DMS 273 treated with DMSO at 0.1 percent for 48 hours (cell line): ENCODE measurements around the gene SLC27A4.
A peak's percentile ranks its signal among the peaks of the same experiment; 100 is the strongest.
"Not testable (repeated sequence)": the region's sequence is repeated elsewhere in the genome, so short reads cannot be mapped to it uniquely, and the experiment has no call there.

Experiments used
- DNase-seq: peaks from one replicate; lab custom pipeline; 2025; lab: John Stamatoyannopoulos, UW

Gene SLC27A4

DNA sequence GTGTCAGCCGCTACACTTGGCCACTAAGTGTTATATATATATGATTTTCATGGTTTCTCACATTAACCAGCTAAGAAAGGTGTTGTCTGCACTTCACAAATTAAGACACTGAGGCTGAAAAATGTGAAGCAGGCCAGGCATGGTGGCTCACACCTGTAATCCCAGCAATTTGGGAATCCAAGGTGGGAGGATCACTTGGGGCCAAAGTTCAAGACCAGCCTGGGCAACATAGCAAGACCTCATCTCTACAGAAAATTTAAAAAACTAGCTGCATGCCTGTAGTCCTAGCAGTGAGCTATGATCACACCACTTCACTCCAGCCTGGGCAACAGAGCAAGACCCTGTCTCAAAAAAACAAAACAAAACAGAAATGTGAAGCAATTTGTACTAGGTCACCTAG is 15.9 kb upstream of the SLC27A4 start:
- DNase-seq: no peak

DNA sequence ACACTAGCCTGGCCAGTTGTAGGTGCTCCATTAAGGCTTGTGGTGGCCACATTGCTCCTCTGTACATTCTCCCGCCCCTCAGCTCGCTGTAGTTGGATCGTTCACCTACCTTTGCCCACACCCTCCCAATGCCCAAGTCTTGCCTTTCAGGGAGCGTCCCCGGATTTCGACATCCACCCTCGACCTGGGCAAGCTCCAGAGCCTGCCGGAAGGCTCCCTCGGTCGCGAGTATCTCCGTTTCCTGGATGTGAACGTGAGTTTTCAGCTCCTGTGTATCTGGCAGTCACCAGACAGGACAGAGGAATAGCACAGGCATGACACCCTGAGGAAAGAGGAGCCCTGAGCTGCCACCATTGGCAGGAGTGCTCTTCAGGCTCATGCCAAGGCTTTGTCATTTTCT is 14.7 kb upstream of the SLC27A4 start:
- no peak for DNase-seq

- DNase-seq: no peak
Observed at GRCh38 chr9:128333451-128333869, 6.9 kb upstream of the SLC27A4 start.

- DNase-seq: no peak
Observed at GRCh38 chr9:128335161-128335560, 5.2 kb upstream of the SLC27A4 start.

- no peak for DNase-seq
Observed at GRCh38 chr9:128335914-128336313, 4.4 kb upstream of the SLC27A4 start.

DNA sequence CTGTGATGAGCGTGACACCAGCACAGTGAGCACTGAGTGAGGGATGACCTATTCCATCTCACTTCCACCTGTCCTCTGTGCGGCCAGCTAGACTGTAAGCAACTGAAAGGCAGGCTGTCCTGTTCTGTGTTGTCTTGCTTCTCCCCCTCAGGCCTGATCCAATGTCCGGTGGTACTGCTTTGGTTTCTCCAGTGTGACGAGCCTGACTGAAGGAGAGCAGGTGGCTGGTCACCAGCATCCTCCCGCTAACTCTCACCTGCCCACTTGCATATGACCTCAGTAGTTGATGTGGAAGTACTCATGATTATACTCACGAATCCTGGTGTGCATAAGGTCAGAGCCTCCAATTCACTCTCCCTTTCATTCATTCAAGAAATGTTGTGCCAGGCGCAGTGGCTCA is 2.4 kb upstream of the SLC27A4 start:
- no peak for DNase-seq

- not testable (repeated sequence) for DNase-seq
Observed at GRCh38 chr9:128338852-128339614, 1.3 kb upstream of the SLC27A4 start.

DNA sequence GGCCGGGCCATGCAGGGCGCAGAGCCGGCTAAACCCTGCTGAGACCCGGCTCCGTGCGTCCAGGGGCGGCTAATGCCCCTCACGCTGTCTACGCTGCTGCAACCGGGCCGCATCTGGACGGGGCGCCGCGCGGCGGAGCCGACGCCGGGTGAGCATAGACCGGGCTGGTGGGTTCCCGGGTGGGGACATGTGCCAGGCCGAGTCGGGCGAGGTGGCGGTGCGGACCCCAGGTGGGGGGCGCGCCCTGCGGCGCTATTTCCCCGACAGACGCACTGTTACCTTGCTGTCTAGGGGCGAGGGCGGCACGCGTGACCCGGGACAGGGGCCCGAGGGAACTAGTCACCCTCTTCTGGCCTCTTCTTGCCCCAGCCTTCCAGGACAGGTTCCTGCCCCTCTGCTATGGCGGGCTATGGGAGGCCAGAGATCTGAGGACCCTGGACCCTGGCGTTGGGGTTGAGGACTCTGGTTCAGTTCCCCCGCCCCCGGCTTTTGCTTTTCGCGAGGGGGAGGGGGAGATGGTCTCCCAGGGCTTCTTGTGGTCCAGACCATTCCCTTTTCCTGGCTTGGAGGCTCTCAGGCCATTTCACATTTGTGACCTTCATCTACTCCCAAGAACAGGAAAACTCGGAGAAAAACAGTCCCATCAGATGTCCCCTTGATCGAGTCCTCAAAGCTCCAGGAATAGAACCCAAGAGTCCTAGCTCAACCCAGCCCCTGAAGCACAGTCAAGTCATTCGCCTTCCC is 536 bp downstream of the SLC27A4 start:
- DNase-seq: no peak

DNA sequence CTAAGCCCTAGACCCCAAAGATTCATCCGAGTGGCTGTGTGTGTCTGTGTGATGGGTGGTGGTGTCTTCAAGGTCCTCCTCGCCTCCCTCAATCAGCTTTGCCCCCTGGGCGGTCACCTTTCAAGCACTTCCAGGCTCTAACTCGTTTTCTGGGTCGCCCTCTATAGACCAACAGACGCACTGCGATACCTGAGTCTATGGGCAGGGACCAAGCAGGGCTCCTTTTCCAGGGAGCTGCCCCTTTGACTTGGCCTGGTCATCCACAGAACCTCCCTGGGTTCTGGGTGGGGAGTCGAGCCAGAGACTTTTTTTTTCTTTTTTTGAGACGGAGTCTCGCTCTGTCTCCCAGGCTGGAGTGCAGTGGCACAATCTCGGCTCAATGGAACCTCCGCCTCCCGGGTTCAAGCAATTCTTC is 1.1 kb downstream of the SLC27A4 start:
- DNase-seq: peak; percentile 37

GRCh38 chr9:128342971-128343680 is 2.8 kb downstream of the SLC27A4 start:
- no peak for DNase-seq

DNA sequence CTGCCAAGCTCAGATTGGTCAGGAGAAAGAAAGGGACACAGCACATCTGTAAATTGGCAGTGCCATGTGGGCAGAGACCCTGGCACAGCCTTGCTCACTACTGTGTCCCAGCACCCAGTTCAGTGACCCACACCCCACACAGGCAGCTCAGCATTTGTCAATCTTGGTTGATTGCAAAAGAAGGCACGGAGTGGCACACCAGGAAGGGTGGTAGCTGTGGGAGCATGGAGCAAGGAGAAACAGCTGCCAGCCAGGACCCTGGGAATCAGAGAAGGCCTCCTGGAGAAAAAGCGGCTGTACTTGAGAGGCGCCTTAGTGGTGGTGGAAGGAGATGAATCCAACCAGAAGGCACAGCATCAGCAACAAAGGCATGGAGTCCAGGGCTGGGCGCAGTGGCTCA is 3.5 kb downstream of the SLC27A4 start:
- DNase-seq: no peak

GRCh38 chr9:128344931-128345605 is 4.7 kb downstream of the SLC27A4 start:
- DNase-seq: no peak

- no peak for DNase-seq
Observed at GRCh38 chr9:128349125-128349524, 8.8 kb downstream of the SLC27A4 start.

DNA sequence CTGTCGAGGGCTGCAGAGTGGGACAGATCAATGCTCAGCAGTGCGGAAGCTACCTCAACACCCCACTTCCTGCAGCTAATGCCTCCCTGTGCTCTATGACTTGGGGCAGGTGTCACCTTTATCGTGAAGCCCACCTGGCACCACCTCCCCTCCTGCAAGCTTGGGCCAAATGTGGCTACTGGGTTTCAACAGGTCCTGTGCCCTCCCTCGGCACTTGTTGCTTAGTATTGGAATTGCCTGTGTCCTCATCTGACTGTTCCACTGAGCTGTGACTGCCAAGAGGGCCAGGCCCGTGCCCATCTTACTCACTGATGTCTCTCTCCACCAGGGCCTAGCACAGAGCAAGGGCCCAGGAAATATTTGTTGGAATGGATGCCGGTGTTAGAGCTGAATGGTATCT is 9.4 kb downstream of the SLC27A4 start:
- DNase-seq: no peak

DNA sequence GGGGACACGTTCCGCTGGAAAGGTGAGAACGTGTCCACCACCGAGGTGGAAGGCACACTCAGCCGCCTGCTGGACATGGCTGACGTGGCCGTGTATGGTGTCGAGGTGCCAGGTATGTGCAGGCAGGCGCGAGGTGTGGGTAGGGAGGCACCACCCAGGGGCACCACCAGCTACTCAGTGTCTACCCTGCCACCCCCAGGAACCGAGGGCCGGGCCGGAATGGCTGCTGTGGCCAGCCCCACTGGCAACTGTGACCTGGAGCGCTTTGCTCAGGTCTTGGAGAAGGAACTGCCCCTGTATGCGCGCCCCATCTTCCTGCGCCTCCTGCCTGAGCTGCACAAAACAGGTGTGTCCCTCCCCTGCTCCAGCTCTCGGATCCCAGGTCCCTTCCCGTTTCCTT is 15.1 kb downstream of the SLC27A4 start:
- DNase-seq: no peak

GRCh38 chr9:128358090-128358489 is 17.8 kb downstream of the SLC27A4 start:
- DNase-seq: no peak

DNA sequence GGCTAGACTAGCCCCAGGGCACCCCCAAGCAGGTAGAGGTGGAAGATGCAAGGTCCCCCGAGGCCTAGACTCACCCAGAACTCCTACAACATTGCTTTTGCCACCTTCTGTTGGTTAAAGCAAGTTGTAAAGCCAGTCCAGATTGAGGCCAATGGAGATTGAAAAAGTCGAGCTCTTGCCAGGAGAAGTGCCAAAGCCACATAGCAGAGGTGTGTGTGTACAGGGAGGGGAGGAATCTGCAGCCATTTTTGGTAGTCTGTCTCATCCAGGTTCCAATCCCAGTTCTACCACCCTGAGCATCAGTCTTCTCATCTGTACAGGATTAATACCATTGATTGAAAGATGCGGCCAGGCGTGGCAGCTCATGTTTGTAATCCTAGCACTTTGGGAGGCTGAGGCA is 18.5 kb downstream of the SLC27A4 start:
- no peak for DNase-seq

DNA sequence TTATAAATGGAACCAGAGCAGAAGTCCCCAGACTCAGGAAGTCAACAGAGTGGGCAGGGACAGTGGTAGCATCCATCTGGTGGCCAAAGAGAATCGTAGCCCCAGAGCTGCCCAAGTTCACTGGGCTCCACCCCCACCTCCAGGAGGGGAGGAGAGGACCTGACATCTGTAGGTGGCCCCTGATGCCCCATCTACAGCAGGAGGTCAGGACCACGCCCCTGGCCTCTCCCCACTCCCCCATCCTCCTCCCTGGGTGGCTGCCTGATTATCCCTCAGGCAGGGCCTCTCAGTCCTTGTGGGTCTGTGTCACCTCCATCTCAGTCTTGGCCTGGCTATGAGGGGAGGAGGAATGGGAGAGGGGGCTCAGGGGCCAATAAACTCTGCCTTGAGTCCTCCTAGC is 20.5 kb downstream of the SLC27A4 start:
- DNase-seq: no peak

DNA sequence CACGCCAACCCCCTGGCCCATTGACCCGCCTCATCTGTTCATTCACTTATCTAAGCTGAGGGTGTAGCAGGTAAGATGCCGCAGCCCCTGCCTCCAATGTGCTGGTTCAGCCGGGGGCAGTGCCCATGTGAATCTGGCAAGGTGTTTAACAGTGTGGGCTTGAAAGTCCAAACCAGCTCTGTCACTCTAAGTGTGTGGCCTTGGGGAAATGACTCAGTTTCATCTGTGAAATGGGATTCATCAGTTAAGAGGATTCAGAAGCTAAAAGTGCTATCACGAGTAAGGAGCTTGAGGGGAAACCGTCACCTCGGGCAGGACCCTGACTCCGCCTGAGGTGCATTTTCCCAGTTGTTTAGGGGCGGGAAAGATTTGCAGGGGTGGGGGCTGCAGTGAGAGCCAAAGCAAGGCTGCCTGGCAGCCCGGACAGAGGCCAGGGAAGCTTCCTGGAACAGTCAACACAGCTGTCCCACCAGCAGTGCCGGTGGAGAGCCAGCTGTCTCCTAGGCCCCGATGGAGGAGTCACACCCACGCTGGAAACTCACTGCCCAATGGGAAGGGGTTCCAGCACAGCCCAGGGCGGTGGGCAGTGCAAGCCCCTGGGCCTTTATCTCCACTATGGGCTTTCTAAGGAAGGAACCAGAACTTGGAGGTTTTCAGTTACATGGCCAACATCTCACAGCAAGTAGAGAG is 21.1 kb downstream of the SLC27A4 start:
- DNase-seq: peak; percentile 66

- DNase-seq: peak; percentile 66
Observed at GRCh38 chr9:128361986-128362646, 21.8 kb downstream of the SLC27A4 start.

DNA sequence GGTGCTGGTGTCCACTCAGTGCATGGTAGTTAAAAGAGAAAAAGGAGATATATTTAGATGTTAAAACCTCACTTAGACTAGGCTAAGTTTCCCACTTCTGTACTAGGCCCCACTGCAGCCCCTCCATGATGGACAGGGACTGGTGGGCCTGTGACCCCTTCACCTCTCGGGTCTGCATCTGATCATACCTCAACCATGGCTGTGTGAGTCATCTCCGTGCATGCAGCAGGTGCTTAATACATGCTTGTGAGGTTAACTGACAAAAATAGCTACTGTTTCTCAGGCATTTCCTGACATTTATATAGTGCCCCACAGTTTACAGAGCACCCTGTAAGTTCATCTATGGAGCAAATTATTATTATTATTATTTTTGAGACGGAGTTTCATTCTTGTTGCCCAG is 22.4 kb downstream of the SLC27A4 start:
- DNase-seq: no peak
